Measurements from ENCODE around the gene C1QTNF12. TPM values are rescaled to one million over a fixed set of nuclear protein-coding genes. Genes with fewer than 3 reads are reported as not detected.

C1QTNF12 gene
- total and polyA plus RNA-seq, 2 experiments from 2014 or later = 4.1 to 4.2 TPM

DNA sequence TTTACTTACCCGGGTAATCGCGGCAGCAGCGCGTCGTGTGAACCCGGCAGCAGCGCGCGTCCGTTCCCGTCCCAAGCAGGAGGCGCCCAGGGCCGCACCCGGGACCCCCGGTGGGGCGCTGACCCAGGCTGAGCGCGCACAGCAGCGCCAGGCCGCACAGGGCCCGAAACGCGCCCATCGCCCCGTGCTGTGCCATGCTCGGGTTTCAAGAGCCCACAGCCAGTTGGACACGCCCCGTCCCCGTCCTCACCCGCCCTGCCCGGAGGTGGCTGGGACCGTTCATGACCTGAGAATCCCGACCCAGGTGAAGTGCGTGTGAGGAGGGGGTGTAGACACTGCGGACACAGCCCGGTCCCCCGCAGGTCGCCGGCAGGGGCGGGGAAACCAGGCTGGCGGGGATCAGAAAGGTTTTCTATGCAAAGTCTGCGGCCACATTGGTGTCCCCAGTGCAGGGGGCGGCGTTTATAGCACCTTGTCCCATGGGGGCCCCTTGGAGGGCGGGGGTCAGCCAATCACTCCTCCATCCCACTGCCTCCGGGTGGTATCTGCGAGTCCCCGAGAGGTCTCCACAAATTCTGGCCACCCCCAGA is 40.1 kb downstream of the C1QTNF12 start, which contains the start of gene TNFRSF18 (continued):
- TF ChIP-seq, protein P1, sequence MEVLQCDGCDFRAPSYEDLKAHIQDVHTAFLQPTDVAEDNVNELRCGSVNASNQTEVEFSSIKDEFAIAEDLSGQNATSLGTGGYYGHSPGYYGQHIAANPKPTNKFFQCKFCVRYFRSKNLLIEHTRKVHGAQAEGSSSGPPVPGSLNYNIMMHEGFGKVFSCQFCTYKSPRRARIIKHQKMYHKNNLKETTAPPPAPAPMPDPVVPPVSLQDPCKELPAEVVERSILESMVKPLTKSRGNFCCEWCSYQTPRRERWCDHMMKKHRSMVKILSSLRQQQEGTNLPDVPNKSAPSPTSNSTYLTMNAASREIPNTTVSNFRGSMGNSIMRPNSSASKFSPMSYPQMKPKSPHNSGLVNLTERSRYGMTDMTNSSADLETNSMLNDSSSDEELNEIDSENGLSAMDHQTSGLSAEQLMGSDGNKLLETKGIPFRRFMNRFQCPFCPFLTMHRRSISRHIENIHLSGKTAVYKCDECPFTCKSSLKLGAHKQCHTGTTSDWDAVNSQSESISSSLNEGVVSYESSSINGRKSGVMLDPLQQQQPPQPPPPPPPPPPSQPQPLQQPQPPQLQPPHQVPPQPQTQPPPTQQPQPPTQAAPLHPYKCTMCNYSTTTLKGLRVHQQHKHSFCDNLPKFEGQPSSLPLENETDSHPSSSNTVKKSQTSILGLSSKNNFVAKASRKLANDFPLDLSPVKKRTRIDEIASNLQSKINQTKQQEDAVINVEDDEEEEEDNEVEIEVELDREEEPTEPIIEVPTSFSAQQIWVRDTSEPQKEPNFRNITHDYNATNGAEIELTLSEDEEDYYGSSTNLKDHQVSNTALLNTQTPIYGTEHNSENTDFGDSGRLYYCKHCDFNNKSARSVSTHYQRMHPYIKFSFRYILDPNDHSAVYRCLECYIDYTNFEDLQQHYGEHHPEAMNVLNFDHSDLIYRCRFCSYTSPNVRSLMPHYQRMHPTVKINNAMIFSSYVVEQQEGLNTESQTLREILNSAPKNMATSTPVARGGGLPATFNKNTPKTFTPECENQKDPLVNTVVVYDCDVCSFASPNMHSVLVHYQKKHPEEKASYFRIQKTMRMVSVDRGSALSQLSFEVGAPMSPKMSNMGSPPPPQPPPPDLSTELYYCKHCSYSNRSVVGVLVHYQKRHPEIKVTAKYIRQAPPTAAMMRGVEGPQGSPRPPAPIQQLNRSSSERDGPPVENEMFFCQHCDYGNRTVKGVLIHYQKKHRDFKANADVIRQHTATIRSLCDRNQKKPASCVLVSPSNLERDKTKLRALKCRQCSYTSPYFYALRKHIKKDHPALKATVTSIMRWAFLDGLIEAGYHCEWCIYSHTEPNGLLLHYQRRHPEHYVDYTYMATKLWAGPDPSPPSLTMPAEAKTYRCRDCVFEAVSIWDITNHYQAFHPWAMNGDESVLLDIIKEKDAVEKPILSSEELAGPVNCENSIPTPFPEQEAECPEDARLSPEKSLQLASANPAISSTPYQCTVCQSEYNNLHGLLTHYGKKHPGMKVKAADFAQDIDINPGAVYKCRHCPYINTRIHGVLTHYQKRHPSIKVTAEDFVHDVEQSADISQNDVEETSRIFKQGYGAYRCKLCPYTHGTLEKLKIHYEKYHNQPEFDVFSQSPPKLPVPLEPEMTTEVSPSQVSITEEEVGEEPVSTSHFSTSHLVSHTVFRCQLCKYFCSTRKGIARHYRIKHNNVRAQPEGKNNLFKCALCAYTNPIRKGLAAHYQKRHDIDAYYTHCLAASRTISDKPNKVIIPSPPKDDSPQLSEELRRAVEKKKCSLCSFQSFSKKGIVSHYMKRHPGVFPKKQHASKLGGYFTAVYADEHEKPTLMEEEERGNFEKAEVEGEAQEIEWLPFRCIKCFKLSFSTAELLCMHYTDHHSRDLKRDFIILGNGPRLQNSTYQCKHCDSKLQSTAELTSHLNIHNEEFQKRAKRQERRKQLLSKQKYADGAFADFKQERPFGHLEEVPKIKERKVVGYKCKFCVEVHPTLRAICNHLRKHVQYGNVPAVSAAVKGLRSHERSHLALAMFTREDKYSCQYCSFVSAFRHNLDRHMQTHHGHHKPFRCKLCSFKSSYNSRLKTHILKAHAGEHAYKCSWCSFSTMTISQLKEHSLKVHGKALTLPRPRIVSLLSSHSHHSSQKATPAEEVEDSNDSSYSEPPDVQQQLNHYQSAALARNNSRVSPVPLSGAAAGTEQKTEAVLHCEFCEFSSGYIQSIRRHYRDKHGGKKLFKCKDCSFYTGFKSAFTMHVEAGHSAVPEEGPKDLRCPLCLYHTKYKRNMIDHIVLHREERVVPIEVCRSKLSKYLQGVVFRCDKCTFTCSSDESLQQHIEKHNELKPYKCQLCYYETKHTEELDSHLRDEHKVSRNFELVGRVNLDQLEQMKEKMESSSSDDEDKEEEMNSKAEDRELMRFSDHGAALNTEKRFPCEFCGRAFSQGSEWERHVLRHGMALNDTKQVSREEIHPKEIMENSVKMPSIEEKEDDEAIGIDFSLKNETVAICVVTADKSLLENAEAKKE (CRISPR knock-in tag; IDR thresholded peaks at IDR 0.05) = no peak
- TF ChIP-seq POLR2AphosphoS5 (IDR thresholded peaks at IDR 0.05; ENCODE audit: low read depth) = no peak
- TF ChIP-seq NANOG (IDR thresholded peaks at IDR 0.05; ENCODE audit: borderline replicate concordance) = no peak
- TF ChIP-seq, protein P2, sequence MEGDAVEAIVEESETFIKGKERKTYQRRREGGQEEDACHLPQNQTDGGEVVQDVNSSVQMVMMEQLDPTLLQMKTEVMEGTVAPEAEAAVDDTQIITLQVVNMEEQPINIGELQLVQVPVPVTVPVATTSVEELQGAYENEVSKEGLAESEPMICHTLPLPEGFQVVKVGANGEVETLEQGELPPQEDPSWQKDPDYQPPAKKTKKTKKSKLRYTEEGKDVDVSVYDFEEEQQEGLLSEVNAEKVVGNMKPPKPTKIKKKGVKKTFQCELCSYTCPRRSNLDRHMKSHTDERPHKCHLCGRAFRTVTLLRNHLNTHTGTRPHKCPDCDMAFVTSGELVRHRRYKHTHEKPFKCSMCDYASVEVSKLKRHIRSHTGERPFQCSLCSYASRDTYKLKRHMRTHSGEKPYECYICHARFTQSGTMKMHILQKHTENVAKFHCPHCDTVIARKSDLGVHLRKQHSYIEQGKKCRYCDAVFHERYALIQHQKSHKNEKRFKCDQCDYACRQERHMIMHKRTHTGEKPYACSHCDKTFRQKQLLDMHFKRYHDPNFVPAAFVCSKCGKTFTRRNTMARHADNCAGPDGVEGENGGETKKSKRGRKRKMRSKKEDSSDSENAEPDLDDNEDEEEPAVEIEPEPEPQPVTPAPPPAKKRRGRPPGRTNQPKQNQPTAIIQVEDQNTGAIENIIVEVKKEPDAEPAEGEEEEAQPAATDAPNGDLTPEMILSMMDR (conservative IDR thresholded peaks at IDR 0.05; ENCODE audit: low read depth in 2 of 2) = no peak
- TF ChIP-seq, protein P3, sequence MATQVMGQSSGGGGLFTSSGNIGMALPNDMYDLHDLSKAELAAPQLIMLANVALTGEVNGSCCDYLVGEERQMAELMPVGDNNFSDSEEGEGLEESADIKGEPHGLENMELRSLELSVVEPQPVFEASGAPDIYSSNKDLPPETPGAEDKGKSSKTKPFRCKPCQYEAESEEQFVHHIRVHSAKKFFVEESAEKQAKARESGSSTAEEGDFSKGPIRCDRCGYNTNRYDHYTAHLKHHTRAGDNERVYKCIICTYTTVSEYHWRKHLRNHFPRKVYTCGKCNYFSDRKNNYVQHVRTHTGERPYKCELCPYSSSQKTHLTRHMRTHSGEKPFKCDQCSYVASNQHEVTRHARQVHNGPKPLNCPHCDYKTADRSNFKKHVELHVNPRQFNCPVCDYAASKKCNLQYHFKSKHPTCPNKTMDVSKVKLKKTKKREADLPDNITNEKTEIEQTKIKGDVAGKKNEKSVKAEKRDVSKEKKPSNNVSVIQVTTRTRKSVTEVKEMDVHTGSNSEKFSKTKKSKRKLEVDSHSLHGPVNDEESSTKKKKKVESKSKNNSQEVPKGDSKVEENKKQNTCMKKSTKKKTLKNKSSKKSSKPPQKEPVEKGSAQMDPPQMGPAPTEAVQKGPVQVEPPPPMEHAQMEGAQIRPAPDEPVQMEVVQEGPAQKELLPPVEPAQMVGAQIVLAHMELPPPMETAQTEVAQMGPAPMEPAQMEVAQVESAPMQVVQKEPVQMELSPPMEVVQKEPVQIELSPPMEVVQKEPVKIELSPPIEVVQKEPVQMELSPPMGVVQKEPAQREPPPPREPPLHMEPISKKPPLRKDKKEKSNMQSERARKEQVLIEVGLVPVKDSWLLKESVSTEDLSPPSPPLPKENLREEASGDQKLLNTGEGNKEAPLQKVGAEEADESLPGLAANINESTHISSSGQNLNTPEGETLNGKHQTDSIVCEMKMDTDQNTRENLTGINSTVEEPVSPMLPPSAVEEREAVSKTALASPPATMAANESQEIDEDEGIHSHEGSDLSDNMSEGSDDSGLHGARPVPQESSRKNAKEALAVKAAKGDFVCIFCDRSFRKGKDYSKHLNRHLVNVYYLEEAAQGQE (IDR thresholded peaks at IDR 0.05; ENCODE audit: unreplicated experiment) = no peak
